Measurements from ENCODE around the gene TMEM101. TPM values are rescaled to one million over a fixed set of nuclear protein-coding genes. Genes with fewer than 3 reads are reported as not detected.
A peak's percentile ranks its signal among the peaks of the same experiment; 100 is the strongest.
"Not testable (repeated sequence)": the region's sequence is repeated elsewhere in the genome, so short reads cannot be mapped to it uniquely, and the experiment has no call there.

The TMEM101 gene
- total RNA-seq, 1 donor from 2014 or later, result 19.0 TPM

DNA sequence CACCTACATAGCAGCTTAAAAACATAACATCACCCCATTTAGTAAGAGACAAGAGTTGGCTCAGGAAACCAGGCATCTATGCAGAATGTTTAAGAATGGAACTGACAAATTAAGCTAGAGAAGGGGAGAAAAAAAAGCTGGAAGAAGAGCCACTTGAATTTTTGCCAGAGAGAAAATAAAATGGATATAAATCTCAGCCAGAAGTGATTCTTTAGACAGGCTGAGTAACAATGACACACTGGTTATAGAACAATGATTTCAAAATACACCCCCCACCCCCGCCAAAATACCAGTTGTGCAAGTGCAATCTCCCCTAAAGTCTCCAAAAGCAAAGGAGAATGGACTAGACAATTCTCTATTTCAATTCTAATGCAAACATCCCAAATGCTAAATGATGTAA is 29.3 kb upstream of the TMEM101 start:
- H3K27ac Mint-ChIP-seq (ENCODE audit: unreplicated experiment), result peak overlapping the region; percentile 64
- peaks cover 3% of the 10 kb centered on the region for H3K36me3 Mint-ChIP-seq (ENCODE audit: low read depth)
- TF ChIP-seq CTCF (IDR thresholded peaks at IDR 0.05), result no peak
- H3K27me3 Mint-ChIP-seq (ENCODE audit: low read depth), result no peaks in the 10 kb centered on the region
- no peak for DNase-seq (ENCODE audit: low spot score)
- no peak overlapping the region for H3K4me3 Mint-ChIP-seq (ENCODE audit: unreplicated experiment)
- no peaks in the 10 kb centered on the region for H3K9me3 Mint-ChIP-seq (ENCODE audit: low read depth)
- peaks cover 38% of the 10 kb centered on the region for H3K4me1 Mint-ChIP-seq (ENCODE audit: low read depth)

GRCh38 chr17:44043272-44043696 is 28.5 kb upstream of the TMEM101 start:
- DNase-seq (ENCODE audit: low spot score), result no peak
- no peaks in the 10 kb centered on the region for H3K9me3 Mint-ChIP-seq (ENCODE audit: low read depth)
- no peak overlapping the region for H3K4me3 Mint-ChIP-seq (ENCODE audit: unreplicated experiment)
- TF ChIP-seq CTCF (IDR thresholded peaks at IDR 0.05), result no peak
- H3K36me3 Mint-ChIP-seq (ENCODE audit: low read depth), result peaks cover 5% of the 10 kb centered on the region
- no peaks in the 10 kb centered on the region for H3K27me3 Mint-ChIP-seq (ENCODE audit: low read depth)
- peaks cover 38% of the 10 kb centered on the region for H3K4me1 Mint-ChIP-seq (ENCODE audit: low read depth)
- peak overlapping the region; percentile 64 for H3K27ac Mint-ChIP-seq (ENCODE audit: unreplicated experiment)

DNA sequence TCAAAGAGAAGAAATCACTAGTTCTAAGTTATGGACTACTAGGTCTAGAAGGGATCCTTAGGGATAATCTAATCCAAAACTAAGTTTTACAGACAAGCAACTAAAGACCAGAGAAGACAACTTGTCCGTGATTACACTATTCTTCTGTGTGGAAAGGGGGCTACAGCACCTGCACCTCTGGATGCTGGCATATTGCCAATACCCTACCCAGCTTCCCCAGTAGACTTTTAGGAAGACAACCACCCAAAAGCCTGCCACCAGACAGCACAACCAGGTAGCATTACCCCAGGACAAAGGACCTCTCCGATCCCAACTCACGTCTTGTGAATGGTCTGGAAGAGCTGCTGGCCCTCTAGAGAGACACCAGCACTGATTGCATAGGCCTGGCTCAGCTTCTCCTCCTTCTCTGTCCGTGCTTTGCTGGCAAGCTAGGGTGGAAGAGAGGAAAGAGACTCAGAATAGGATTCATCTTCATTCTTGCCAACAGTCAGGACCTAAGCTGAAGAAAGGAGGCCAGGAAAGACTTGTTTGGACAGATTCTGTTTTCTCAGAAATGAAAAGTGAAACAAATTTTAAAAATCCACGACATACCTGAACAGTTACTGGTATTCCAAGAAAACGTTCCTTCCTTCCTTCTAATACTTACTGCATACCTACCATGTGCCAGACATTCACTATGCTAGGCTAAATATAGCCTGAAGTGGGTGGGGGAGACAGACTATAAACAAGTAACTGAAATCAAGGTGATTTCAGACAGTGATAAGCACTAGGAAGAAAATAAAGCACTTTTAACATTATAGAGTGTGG is 25.3 kb upstream of the TMEM101 start:
- Mint-ChIP-seq H3K36me3 (ENCODE audit: low read depth) (peaks cover 5% of the 10 kb centered on the region), H3K27me3 (ENCODE audit: low read depth) (no peaks in the 10 kb centered on the region), H3K4me3 (ENCODE audit: unreplicated experiment) (no peak overlapping the region), H3K4me1 (ENCODE audit: low read depth) (peaks cover 38% of the 10 kb centered on the region), H3K27ac (ENCODE audit: unreplicated experiment) (peak overlapping the region; percentile 84), H3K9me3 (ENCODE audit: low read depth) (no peaks in the 10 kb centered on the region)
- DNase-seq (ENCODE audit: low spot score), result no peak
- no peak for TF ChIP-seq CTCF (IDR thresholded peaks at IDR 0.05)

- no peak for TF ChIP-seq CTCF (IDR thresholded peaks at IDR 0.05)
- no peaks in the 10 kb centered on the region for H3K9me3 Mint-ChIP-seq (ENCODE audit: low read depth)
- H3K36me3 Mint-ChIP-seq (ENCODE audit: low read depth), result peaks cover 12% of the 10 kb centered on the region
- no peak for DNase-seq (ENCODE audit: low spot score)
- H3K27me3 Mint-ChIP-seq (ENCODE audit: low read depth), result no peaks in the 10 kb centered on the region
- H3K4me3 Mint-ChIP-seq (ENCODE audit: unreplicated experiment), result no peak overlapping the region
- peak overlapping the region; percentile 41 for H3K27ac Mint-ChIP-seq (ENCODE audit: unreplicated experiment)
- H3K4me1 Mint-ChIP-seq (ENCODE audit: low read depth), result peaks cover 27% of the 10 kb centered on the region
Measured at GRCh38 chr17:44038604-44039011, 23.8 kb upstream of the TMEM101 start.

DNA sequence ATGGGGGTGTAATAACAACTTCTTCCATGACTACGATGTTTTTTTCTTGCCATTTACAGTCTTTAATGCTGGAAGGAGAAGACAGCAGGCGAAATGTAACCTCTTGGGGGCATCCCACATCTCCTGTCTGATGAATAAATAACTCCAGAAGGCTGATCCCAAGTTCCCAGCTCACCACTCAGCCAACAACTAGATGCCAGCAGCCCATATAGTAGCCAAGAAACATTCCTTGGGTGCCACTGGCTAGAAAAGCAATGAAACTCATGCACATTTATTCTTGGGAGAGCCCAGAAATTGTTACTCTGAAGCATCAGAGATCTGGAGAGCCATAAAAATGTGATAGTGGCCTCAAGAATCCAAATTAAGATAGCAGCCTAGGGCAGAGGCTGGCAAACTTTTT is 22.7 kb upstream of the TMEM101 start:
- TF ChIP-seq CTCF (IDR thresholded peaks at IDR 0.05), result no peak
- Mint-ChIP-seq H3K9me3 (ENCODE audit: low read depth) (no peaks in the 10 kb centered on the region), H3K27me3 (ENCODE audit: low read depth) (no peaks in the 10 kb centered on the region), H3K27ac (ENCODE audit: unreplicated experiment) (no peak overlapping the region), H3K4me3 (ENCODE audit: unreplicated experiment) (no peak overlapping the region), H3K36me3 (ENCODE audit: low read depth) (peaks cover 15% of the 10 kb centered on the region), H3K4me1 (ENCODE audit: low read depth) (peaks cover 21% of the 10 kb centered on the region)
- DNase-seq (ENCODE audit: low spot score), result no peak

GRCh38 chr17:44034688-44035087 is 19.9 kb upstream of the TMEM101 start:
- not testable (repeated sequence) for H3K4me1 Mint-ChIP-seq (ENCODE audit: low read depth); H3K9me3 Mint-ChIP-seq (ENCODE audit: low read depth); H3K27ac Mint-ChIP-seq (ENCODE audit: unreplicated experiment); DNase-seq (ENCODE audit: low spot score); H3K4me3 Mint-ChIP-seq (ENCODE audit: unreplicated experiment); H3K27me3 Mint-ChIP-seq (ENCODE audit: low read depth)
- peaks cover 25% of the 10 kb centered on the region for H3K36me3 Mint-ChIP-seq (ENCODE audit: low read depth)

Measured in chondrocyte (in vitro differentiated cells).